Neural progenitor cell (in vitro differentiated cells): ENCODE measurements around the gene SEPTIN12.

Source experiments
- EZH2phosphoT487 ChIP-seq: fragments of 200-600 bp; sonication (generic); IDR thresholded peaks from 2 replicates; pipeline ENCODE4 v1.6.1; 2017; ENCODE audit warnings: antibody characterized with exemption
- TF ChIP-seq, protein P1 (sequence below): fragments of 200-600 bp; sonication (generic); IDR thresholded peaks from 2 replicates; pipeline ENCODE4 v1.5.1; 2017; ENCODE audit warnings: antibody characterized with exemption, mild to moderate bottlenecking

DNA sequence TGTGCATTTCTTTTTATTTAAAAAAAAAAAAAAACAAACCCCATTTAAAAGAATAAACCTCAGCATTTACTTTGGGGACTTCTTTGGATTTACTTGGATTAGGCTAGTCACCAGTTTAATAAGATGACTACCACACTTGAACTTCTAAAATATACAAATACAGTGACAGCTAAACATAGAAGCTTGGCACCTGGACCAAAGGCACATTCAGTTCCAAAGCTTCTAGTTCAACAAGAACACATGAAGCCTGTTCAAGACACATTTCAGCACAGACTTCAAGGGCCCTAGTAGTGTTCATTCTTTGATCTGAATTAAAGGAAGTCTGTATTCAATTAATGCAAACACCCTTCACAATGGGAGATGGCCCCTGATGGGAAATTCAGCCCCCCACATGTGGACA, 25.9 kb upstream of the SEPTIN12 start:
- TF ChIP-seq, protein P1, sequence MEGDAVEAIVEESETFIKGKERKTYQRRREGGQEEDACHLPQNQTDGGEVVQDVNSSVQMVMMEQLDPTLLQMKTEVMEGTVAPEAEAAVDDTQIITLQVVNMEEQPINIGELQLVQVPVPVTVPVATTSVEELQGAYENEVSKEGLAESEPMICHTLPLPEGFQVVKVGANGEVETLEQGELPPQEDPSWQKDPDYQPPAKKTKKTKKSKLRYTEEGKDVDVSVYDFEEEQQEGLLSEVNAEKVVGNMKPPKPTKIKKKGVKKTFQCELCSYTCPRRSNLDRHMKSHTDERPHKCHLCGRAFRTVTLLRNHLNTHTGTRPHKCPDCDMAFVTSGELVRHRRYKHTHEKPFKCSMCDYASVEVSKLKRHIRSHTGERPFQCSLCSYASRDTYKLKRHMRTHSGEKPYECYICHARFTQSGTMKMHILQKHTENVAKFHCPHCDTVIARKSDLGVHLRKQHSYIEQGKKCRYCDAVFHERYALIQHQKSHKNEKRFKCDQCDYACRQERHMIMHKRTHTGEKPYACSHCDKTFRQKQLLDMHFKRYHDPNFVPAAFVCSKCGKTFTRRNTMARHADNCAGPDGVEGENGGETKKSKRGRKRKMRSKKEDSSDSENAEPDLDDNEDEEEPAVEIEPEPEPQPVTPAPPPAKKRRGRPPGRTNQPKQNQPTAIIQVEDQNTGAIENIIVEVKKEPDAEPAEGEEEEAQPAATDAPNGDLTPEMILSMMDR = no peak
- no peak for TF ChIP-seq EZH2phosphoT487
